ENCODE results near the gene UBE2E2. TPM values are rescaled to one million over a fixed set of nuclear protein-coding genes. Genes with fewer than 3 reads are reported as not detected.

The UBE2E2 gene
- total RNA-seq, 1 donor from 2014 or later: 32.5 TPM

DNA sequence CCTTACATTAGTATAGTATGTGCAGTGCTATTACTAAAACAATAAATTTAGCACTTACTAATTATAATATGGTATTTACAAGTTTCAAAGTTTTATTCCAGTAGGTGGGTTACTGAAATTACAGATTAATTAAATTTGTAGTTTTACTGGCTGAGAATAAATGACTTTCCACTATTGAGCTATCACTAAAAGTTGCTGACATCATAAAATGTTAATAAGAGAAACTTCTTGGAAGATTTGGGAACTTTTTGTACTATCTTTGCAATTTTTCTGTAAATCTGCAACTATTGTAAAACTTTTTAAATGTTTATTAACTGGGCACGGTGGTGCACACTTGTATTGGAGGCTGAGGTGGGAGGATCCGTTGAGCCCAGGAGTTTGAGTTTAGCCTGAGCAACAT, 247.7 kb downstream of the UBE2E2 start:
- no peak overlapping the region for H3K4me3 ChIP-seq (ENCODE audit: low read depth, low read length)
- no peak for DNase-seq (ENCODE audit: low read depth)
- TF ChIP-seq, protein P1, sequence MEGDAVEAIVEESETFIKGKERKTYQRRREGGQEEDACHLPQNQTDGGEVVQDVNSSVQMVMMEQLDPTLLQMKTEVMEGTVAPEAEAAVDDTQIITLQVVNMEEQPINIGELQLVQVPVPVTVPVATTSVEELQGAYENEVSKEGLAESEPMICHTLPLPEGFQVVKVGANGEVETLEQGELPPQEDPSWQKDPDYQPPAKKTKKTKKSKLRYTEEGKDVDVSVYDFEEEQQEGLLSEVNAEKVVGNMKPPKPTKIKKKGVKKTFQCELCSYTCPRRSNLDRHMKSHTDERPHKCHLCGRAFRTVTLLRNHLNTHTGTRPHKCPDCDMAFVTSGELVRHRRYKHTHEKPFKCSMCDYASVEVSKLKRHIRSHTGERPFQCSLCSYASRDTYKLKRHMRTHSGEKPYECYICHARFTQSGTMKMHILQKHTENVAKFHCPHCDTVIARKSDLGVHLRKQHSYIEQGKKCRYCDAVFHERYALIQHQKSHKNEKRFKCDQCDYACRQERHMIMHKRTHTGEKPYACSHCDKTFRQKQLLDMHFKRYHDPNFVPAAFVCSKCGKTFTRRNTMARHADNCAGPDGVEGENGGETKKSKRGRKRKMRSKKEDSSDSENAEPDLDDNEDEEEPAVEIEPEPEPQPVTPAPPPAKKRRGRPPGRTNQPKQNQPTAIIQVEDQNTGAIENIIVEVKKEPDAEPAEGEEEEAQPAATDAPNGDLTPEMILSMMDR (conservative IDR thresholded peaks at IDR 0.05; ENCODE audit: low read depth, low read length): no peak

DNA sequence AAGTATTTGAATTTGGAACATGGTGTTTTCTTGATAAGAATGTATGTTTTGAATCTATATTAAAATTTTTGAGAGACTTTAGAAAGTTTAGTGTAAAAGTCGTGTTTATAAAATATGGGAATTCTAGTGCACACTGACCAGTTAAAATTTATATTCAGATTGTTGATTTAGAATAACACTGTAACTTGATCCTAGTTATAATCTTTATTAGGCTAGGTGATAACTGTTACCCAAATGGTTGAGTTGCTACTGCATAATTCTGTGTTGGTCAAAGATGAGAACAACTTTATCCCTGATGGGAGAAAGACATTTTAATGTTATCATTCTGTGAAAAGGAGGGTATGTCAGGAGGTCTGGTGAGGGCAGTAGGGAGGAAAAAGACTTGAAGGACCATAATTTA, 249.3 kb downstream of the UBE2E2 start:
- H3K4me3 ChIP-seq (ENCODE audit: low read depth, low read length): no peak overlapping the region
- TF ChIP-seq, protein P1 (conservative IDR thresholded peaks at IDR 0.05; ENCODE audit: low read depth, low read length): no peak
- DNase-seq (ENCODE audit: low read depth): no peak

DNA sequence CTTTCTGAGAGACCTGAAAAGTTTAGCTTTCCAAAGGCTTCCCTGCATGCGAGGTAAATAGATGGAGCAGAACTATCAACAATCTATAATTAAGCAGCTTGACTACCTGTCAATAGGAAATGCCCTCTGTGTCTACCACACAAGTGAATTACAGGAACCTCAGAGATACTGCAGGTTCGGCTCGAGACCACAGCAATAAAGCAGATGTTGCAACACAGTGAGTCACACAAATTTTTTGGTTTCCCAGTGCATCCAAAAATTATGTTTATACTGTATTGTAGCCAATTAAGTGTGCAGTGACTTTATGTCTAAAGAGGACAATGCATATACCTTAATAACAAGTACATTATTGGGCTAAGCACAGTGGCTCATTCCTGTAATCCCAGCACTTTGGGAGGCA, 252.0 kb downstream of the UBE2E2 start:
- H3K4me3 ChIP-seq (ENCODE audit: low read depth, low read length): no peak overlapping the region
- peak; percentile 6 for DNase-seq (ENCODE audit: low read depth)
- TF ChIP-seq, protein P1 (conservative IDR thresholded peaks at IDR 0.05; ENCODE audit: low read depth, low read length): no peak

DNA sequence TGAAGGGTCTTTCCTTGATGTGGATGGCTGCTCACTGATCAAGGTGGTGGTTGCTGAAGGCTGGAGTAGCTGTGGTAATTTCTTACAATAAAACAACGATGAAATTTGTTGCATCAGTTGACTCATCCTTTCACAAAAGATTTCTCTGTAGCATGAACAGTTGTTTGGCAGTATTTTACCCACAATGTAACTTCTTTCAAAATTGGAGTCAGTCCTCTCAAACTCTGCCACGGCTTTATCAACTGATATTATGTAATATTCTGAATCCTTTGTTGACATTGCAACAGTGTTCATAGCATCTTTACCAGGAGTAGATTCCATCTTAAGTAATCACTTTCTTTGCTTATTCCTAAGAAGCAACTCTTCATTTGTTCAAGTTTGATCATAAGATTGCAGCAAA, 252.6 kb downstream of the UBE2E2 start:
- no peak overlapping the region for H3K4me3 ChIP-seq (ENCODE audit: low read depth, low read length)
- TF ChIP-seq, protein P1 (conservative IDR thresholded peaks at IDR 0.05; ENCODE audit: low read depth, low read length): no peak
- DNase-seq (ENCODE audit: low read depth): no peak

DNA sequence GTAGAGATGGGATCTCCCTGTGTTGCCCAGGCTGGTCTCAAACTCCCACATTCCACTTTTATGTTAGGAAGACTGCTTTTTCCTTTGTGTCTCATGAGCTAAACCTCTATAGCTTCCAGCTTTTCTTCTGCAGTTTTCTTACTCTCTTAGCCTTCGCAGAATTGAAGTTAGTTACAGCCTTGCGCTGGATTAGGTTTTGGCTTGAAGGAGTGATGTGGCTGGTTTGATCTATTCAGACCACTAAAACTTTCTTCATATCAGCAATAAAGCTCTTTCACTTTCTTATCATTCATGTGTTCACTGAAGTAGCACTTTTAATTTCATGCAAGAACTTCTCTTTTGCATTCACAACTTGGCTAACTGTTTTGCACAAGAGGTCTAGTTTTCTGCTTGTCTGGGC, 254.6 kb downstream of the UBE2E2 start:
- TF ChIP-seq, protein P1 (conservative IDR thresholded peaks at IDR 0.05; ENCODE audit: low read depth, low read length): no peak
- no peak for DNase-seq (ENCODE audit: low read depth)
- no peak overlapping the region for H3K4me3 ChIP-seq (ENCODE audit: low read depth, low read length)

DNA sequence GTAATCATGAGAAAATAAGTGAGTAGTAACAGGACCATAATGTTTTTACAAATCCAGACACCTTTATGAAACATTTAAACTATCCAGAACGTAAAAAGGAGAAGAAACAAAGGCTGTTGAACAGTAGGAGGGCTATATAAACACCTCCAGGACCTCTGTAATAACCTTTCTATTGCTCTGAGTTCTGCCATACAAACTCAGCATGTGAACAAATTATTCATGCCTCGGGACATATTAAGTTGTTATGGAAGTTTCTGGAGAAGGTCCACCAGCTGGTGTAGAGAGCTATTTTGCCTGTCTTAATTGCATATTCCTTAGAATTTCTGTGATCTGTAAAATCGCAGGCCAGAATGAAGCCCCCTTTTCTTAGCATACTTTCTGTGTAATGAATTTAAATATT, 256.3 kb downstream of the UBE2E2 start:
- TF ChIP-seq, protein P1 (conservative IDR thresholded peaks at IDR 0.05; ENCODE audit: low read depth, low read length): no peak
- no peak for DNase-seq (ENCODE audit: low read depth)
- no peak overlapping the region for H3K4me3 ChIP-seq (ENCODE audit: low read depth, low read length)

DNA sequence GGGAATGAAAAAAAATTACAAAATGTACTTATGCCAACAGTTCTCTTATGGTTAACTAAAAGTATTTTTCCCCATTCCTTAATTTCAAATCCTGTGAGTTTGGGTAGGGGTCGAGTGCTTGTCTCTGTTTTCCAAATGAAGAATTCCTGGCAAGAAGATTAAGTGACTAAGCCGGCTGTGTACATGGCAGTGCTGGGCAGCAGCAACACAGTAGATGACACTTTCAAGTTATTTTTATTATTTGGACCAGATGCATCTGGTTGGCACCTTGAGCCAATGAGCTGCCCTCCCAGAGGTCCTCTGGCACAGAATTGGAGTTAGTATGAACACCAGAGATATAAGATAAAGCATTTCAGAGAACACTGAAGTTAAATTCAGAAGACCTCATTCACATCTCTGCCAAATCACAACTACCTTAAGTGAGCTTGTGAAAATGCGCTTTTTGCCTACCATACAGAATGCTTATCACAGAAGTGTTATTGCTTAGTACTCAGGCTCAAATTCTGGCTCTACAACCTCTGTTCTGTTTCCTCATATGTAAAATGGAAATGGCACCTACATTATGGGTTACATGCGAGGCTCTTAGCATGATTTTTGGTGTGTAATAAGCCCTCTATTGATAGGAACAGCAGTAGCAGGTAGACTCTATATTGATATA, 256.9 kb downstream of the UBE2E2 start:
- TF ChIP-seq, protein P1 (conservative IDR thresholded peaks at IDR 0.05; ENCODE audit: low read depth, low read length): no peak
- no peak overlapping the region for H3K4me3 ChIP-seq (ENCODE audit: low read depth, low read length)
- DNase-seq (ENCODE audit: low read depth): no peak

Measured in epithelial cell of proximal tubule (primary cell).